Body of pancreas (tissue), 4 donors: ENCODE results near the gene SLC12A8.

Source experiments
- CTCF ChIP-seq, 7 experiments: fragments of 450-650 bp in 4 of 7; fragments of 200-600 bp in 3 of 7; sonication (generic) in 3 of 7; IDR thresholded peaks; one replicate each; pipeline ENCODE4 v1.5.1; 2016 to 2019; ENCODE audit warnings: antibody characterized with exemption in 7 of 7
- POLR2A ChIP-seq, 3 donors: fragments of 450-650 bp; IDR thresholded peaks; one replicate each; pipeline ENCODE4 v1.6.1; 2016; ENCODE audit warnings: antibody characterized with exemption in 3 of 3, mild to moderate bottlenecking in 2 of 3

- no peak for TF ChIP-seq CTCF (IDR thresholded peaks at IDR 0.05)
- no peak for TF ChIP-seq POLR2A (IDR thresholded peaks at IDR 0.05)
Measured at GRCh38 chr3:125033616-125034015, 178.9 kb downstream of the SLC12A8 start.
